Hepatocyte (in vitro differentiated cells): ENCODE results near the gene PTPRM. TPM values are rescaled to one million over a fixed set of nuclear protein-coding genes. Genes with fewer than 3 reads are reported as not detected.

Source experiments
- DNase-seq: peaks from one replicate; pipeline ENCODE4 v3.0.0-alpha.2; 2016; ENCODE audit warnings: low spot score
- H2AFZ ChIP-seq: fragments of 200-600 bp; sonication (generic); 2 replicates; pipeline ENCODE4 v1.6.0; 2016; ENCODE audit warnings: antibody characterized with exemption, mild to moderate bottlenecking
- H3K27ac ChIP-seq: fragments of 200-600 bp; sonication (generic); 2 replicates; pipeline ENCODE4 v1.5.1; 2016; ENCODE audit warnings: mild to moderate bottlenecking
- H3K27me3 ChIP-seq: fragments of 200-600 bp; sonication (generic); 2 replicates; pipeline ENCODE4 v1.6.1; 2016
- H3K36me3 ChIP-seq: fragments of 200-600 bp; sonication (generic); replicated peaks from 2 replicates; pipeline ENCODE4 v1.5.1; 2016; ENCODE audit warnings: low read depth; ENCODE audit not compliant: insufficient read depth
- H3K4me1 ChIP-seq: fragments of 200-600 bp; sonication (generic); 2 replicates; pipeline ENCODE4 v1.5.1; 2016; ENCODE audit warnings: mild to moderate bottlenecking, moderate library complexity; ENCODE audit not compliant: insufficient read depth
- H3K4me2 ChIP-seq: fragments of 200-600 bp; sonication (generic); 2 replicates; pipeline ENCODE4 v1.6.0; 2016
- H3K4me3 ChIP-seq: fragments of 200-600 bp; sonication (generic); 2 replicates; pipeline ENCODE4 v1.5.1; 2016; ENCODE audit warnings: mild to moderate bottlenecking
- H3K79me2 ChIP-seq: fragments of 200-600 bp; sonication (generic); 2 replicates; pipeline ENCODE4 v1.6.0; 2017; ENCODE audit warnings: mild to moderate bottlenecking
- H3K9me2 ChIP-seq: fragments of 200-600 bp; sonication (generic); replicated peaks from 2 replicates; pipeline ENCODE4 v1.6.0; 2017; ENCODE audit warnings: mild to moderate bottlenecking; ENCODE audit not compliant: insufficient read depth
- H3K9me3 ChIP-seq: fragments of 200-600 bp; sonication (generic); 2 replicates; pipeline ENCODE4 v1.5.1; 2016; ENCODE audit warnings: low read depth, mild to moderate bottlenecking
- H4K20me1 ChIP-seq: fragments of 200-600 bp; sonication (generic); 2 replicates; pipeline ENCODE4 v1.6.0; 2016; ENCODE audit warnings: mild to moderate bottlenecking; ENCODE audit not compliant: insufficient read depth, poor library complexity, severe bottlenecking
- EZH2 ChIP-seq: fragments of 200-600 bp; sonication (generic); IDR thresholded peaks from 2 replicates; pipeline ENCODE4 v1.6.1; 2016; ENCODE audit warnings: antibody characterized with exemption, mild to moderate bottlenecking, borderline replicate concordance
- EZH2phosphoT487 ChIP-seq: fragments of 200-600 bp; sonication (generic); IDR thresholded peaks from one replicate; pipeline ENCODE4 v1.6.1; 2018; ENCODE audit warnings: antibody characterized with exemption, mild to moderate bottlenecking, low read depth, moderate library complexity; ENCODE audit not compliant: unreplicated experiment, severe bottlenecking
- WGBS: methylation state at CpG from one replicate; pipeline ENCODE4 v1.1.6; 2016; ENCODE audit warnings: low lambda C conversion rate; ENCODE audit errors: missing lambda C conversion rate; 5-methylcytosine and 5-hydroxymethylcytosine counted together
- polyA plus RNA-seq: library from polyadenylated mRNA; unstranded; fragments of >200 nt; fragmentation: Nextera tagmentation; extraction: Ambion mirVana; gene quantifications from 2 replicates; pipeline ENCODE4 v1.2.1, GENCODE V29; 2016
- total RNA-seq: library from RNA; depleted of rRNA; stranded (reverse); fragments of >200 nt; gene quantifications from 2 replicates; pipeline ENCODE4 v1.2.3, GENCODE V29; 2014
- TF ChIP-seq, protein P1 (sequence below): fragments of 200-600 bp; sonication (generic); IDR thresholded peaks from 2 replicates; pipeline ENCODE4 v1.5.1; 2016; ENCODE audit warnings: antibody characterized with exemption, mild to moderate bottlenecking; ENCODE audit not compliant: poor library complexity

The PTPRM gene
- total and polyA plus RNA-seq, 2 experiments from 2014 or later: 26.1 to 47.4 TPM

DNA sequence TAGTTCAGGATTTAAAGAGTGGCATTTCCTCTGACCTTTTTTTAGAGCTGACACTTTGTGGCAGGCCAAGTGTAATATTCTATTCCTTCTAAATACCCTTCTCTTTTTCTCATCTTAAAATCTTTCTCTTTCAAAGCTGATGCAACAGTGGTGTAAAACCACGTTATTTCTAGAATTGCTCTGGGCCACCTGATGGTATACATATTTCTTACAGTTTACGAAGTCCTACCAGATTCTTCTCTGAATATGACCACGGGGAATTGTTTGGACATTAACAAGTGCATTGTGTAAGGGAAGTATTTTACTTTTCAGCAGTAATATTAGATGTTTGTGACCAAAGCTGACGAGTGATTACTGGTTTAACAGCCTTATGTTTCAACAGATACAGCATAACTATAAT, 109.9 kb downstream of the PTPRM start:
- H3K4me1 ChIP-seq: no peaks in the 10 kb centered on the region
- 79% methylated on average over 4 of the region's 4 CpGs for WGBS
- no peak overlapping the region for H3K4me2 ChIP-seq
- H3K27me3 ChIP-seq: no peaks in the 10 kb centered on the region
- no peak for DNase-seq
- H3K79me2 ChIP-seq: peaks cover 12% of the 10 kb centered on the region
- no peaks in the 10 kb centered on the region for H3K9me2 ChIP-seq
- no peak overlapping the region for H3K27ac ChIP-seq
- no peaks in the 10 kb centered on the region for H3K9me3 ChIP-seq
- no peak for TF ChIP-seq EZH2phosphoT487
- no peak for TF ChIP-seq EZH2
- TF ChIP-seq, protein P1, sequence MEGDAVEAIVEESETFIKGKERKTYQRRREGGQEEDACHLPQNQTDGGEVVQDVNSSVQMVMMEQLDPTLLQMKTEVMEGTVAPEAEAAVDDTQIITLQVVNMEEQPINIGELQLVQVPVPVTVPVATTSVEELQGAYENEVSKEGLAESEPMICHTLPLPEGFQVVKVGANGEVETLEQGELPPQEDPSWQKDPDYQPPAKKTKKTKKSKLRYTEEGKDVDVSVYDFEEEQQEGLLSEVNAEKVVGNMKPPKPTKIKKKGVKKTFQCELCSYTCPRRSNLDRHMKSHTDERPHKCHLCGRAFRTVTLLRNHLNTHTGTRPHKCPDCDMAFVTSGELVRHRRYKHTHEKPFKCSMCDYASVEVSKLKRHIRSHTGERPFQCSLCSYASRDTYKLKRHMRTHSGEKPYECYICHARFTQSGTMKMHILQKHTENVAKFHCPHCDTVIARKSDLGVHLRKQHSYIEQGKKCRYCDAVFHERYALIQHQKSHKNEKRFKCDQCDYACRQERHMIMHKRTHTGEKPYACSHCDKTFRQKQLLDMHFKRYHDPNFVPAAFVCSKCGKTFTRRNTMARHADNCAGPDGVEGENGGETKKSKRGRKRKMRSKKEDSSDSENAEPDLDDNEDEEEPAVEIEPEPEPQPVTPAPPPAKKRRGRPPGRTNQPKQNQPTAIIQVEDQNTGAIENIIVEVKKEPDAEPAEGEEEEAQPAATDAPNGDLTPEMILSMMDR: no peak
- no peak overlapping the region for H2AFZ ChIP-seq
- no peak overlapping the region for H3K4me3 ChIP-seq
- H4K20me1 ChIP-seq: no peaks in the 10 kb centered on the region
- no peaks in the 10 kb centered on the region for H3K36me3 ChIP-seq

DNA sequence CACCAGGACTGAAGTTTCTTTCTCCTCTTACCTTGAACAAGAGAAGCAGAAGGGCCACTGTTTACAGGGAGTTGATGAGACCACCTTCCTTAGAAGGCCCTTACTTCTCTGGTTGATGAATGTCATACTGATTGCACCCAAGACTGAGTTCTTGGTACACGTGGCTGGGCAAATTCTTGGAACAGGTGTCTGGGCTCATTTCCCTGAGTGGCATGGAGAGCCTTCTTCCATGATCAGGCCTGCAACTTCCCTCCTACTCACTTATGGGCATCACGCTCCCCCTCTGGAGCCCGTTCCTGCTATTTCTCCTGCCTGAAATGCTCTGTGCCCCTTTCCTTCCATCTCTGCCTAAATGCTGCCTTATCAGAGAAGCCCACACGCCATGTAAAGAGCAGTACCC, 110.3 kb downstream of the PTPRM start:
- Histone ChIP-seq H3K27ac (no peak overlapping the region), H3K9me3 (no peaks in the 10 kb centered on the region), H3K27me3 (no peaks in the 10 kb centered on the region), H3K79me2 (peaks cover 12% of the 10 kb centered on the region), H3K4me3 (no peak overlapping the region), H3K4me2 (no peak overlapping the region), H2AFZ (no peak overlapping the region), H3K4me1 (no peaks in the 10 kb centered on the region), H4K20me1 (no peaks in the 10 kb centered on the region), H3K36me3 (no peaks in the 10 kb centered on the region), H3K9me2 (no peaks in the 10 kb centered on the region)
- TF ChIP-seq EZH2: no peak
- TF ChIP-seq, protein P1: no peak
- no peak for TF ChIP-seq EZH2phosphoT487
- no peak for DNase-seq
- 94% methylated on average over 4 of the region's 4 CpGs for WGBS

- Histone ChIP-seq H3K9me2 (no peaks in the 10 kb centered on the region), H3K27ac (no peak overlapping the region), H3K9me3 (no peaks in the 10 kb centered on the region), H3K4me3 (no peak overlapping the region), H3K4me2 (no peak overlapping the region), H3K27me3 (no peaks in the 10 kb centered on the region), H2AFZ (no peak overlapping the region), H3K36me3 (no peaks in the 10 kb centered on the region), H3K4me1 (no peaks in the 10 kb centered on the region), H4K20me1 (no peaks in the 10 kb centered on the region), H3K79me2 (peaks cover 15% of the 10 kb centered on the region)
- 95% methylated on average over 8 of the region's 8 CpGs for WGBS
- DNase-seq: no peak
- TF ChIP-seq, protein P1: no peak
- TF ChIP-seq EZH2 (no peak), EZH2phosphoT487 (no peak)
These were observed 111.3 kb downstream of the PTPRM start for GRCh38 chr18:7678389-7678788.

DNA sequence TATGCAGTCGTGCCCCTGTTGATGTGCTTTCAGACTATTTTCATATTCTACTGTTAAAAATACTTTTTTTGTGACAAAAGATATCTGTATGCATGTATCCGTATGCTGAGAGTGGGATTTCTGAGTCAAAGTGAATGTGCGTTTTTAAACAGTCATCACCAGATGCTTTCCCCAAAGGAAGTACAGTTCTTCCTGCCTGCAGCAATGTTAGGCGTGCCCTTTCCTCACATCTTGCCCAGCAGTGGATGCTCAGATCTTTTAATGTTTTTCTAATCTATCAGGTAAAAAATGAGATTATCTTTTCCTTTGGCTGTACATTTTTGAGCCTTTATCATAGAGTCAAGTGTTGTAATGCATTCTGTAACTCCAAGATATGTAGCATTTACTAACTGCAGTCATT, 111.7 kb downstream of the PTPRM start:
- no peak overlapping the region for H3K4me2 ChIP-seq
- no peaks in the 10 kb centered on the region for H3K4me1 ChIP-seq
- no peaks in the 10 kb centered on the region for H4K20me1 ChIP-seq
- WGBS: 95% methylated on average over 4 of the region's 4 CpGs
- H3K79me2 ChIP-seq: peaks cover 15% of the 10 kb centered on the region
- DNase-seq: no peak
- H3K27ac ChIP-seq: no peak overlapping the region
- no peak overlapping the region for H3K4me3 ChIP-seq
- TF ChIP-seq, protein P1: no peak
- TF ChIP-seq EZH2: no peak
- no peak for TF ChIP-seq EZH2phosphoT487
- H3K36me3 ChIP-seq: no peaks in the 10 kb centered on the region
- no peak overlapping the region for H2AFZ ChIP-seq
- no peaks in the 10 kb centered on the region for H3K27me3 ChIP-seq
- H3K9me3 ChIP-seq: no peaks in the 10 kb centered on the region
- no peaks in the 10 kb centered on the region for H3K9me2 ChIP-seq
